Measurements from ENCODE around the gene ARL13B. TPM values are rescaled to one million over a fixed set of nuclear protein-coding genes. Genes with fewer than 3 reads are reported as not detected.

Gene ARL13B
- total and polyA plus RNA-seq, 2 of the 8 experiments (the other 6 are each of a cell fraction or from before 2014, with no cell fraction given) = 1.5 to 12.7 TPM

GRCh38 chr3:94024385-94024784 is 44.4 kb downstream of the ARL13B start:
- no peaks in the 10 kb centered on the region for H3K9me3 ChIP-seq (ENCODE audit: insufficient read depth in 2 of 2, low read depth in 1 of 2, low read length in 1 of 2)
- H2BK120ac ChIP-seq (replicated peaks; ENCODE audit: low read depth, low read length) = no peak overlapping the region
- no peak overlapping the region for H3K23ac ChIP-seq (ENCODE audit: insufficient read length)
- no peaks in the 10 kb centered on the region for H3K4me1 ChIP-seq (replicated peaks in 1 of 4; ENCODE audit: control insufficient read depth in 3 of 4, insufficient read depth in 4 of 4, low read length in 3 of 4)
- H4K8ac ChIP-seq (ENCODE audit: extremely low read depth, insufficient read depth, low read length) = no peak overlapping the region
- H2BK15ac ChIP-seq (ENCODE audit: low read length) = no peak overlapping the region
- no peak overlapping the region for H2AK5ac ChIP-seq (ENCODE audit: low read depth, low read length)
- DNase-seq (ENCODE audit: low read depth in 1 of 2, low spot score in 2 of 2) (no peak), FAIRE-seq (no peak)
- H3K79me1 ChIP-seq (ENCODE audit: low read depth, low read length) = no peaks in the 10 kb centered on the region
- H3K14ac ChIP-seq (ENCODE audit: insufficient read length) = no peak overlapping the region
- no peak overlapping the region for H2AFZ ChIP-seq (ENCODE audit: low read length)
- H4K5ac ChIP-seq (ENCODE audit: insufficient read length, low read depth, low read length) = no peak overlapping the region
- no peak overlapping the region for H3K9ac ChIP-seq (replicated peaks in 1 of 4; ENCODE audit: extremely low read depth in 1 of 4, low read depth in 3 of 4, low read length in 3 of 4)
- H3K4me3 ChIP-seq (ENCODE audit: extremely low read depth in 1 of 4, insufficient read depth in 2 of 4, low read depth in 3 of 4, low read length in 4 of 4) = no peak overlapping the region
- no peak overlapping the region for H3K4me2 ChIP-seq (ENCODE audit: insufficient read depth in 1 of 2, low read depth in 2 of 2, low read length in 2 of 2)
- ChIA-PET CTCF (ENCODE audit: partially characterized antibody) (interaction anchor here (1.7 kb wide), 1 partner anchor 13 kb away, joined by 5 read pairs; no protein-coding TSS in a partner anchor), POLR2A (ENCODE audit: partially characterized antibody) (no interaction called here)
- no peak overlapping the region for H3K18ac ChIP-seq (ENCODE audit: extremely low read depth, low read length)
- no peak overlapping the region for H4K91ac ChIP-seq (replicated peaks; ENCODE audit: insufficient read length, low read length)
- no peak overlapping the region for H3K27ac ChIP-seq (ENCODE audit: low read depth, low read length)
- peaks cover 0 to 2% of the 10 kb centered on the region in 2 experiments for H4K20me1 ChIP-seq (replicated peaks in 1 of 2; ENCODE audit: control insufficient read depth in 1 of 2, insufficient read depth in 2 of 2, low read length in 2 of 2)
- no peak overlapping the region for H3K56ac ChIP-seq (replicated peaks; ENCODE audit: insufficient read length, low read depth, low read length)
- H3K79me2 ChIP-seq (ENCODE audit: control insufficient read depth in 1 of 2, insufficient read depth in 2 of 2, low read length in 2 of 2) = no peaks in the 10 kb centered on the region
- 82% methylated on average over 3 of the region's 3 CpGs; no CpG with 5 or more reads in 1 of the 2 experiments for WGBS, 2 experiments (ENCODE audit: extremely low coverage in 1 of 2, insufficient coverage in 1 of 2, insufficient read length in 1 of 2, insufficient replicate concordance in 2 of 2, low coverage in 1 of 2, low lambda C conversion rate in 2 of 2, missing lambda C conversion rate in 1 of 2)
- no peak overlapping the region for H3K4ac ChIP-seq (replicated peaks; ENCODE audit: insufficient read length, low read depth, low read length)
- H3K36me3 ChIP-seq (ENCODE audit: control insufficient read depth in 2 of 4, insufficient read depth in 4 of 4, low read length in 3 of 4) = no peaks in the 10 kb centered on the region
- H2BK5ac ChIP-seq (ENCODE audit: low read depth, low read length) = no peak overlapping the region
- no peak overlapping the region for H2BK20ac ChIP-seq (ENCODE audit: low read length)
- H2BK12ac ChIP-seq (ENCODE audit: low read depth, low read length) = no peak overlapping the region
- no peaks in the 10 kb centered on the region for H3K23me2 ChIP-seq (ENCODE audit: low read depth, low read length)
- no peaks in the 10 kb centered on the region for H3K27me3 ChIP-seq (replicated peaks in 1 of 4; ENCODE audit: control insufficient read depth in 3 of 4, extremely low read depth in 1 of 4, insufficient read depth in 3 of 4, low read length in 3 of 4)
- TF ChIP-seq POU5F1 (IDR thresholded peaks at IDR 0.05; ENCODE audit: low read depth, low read length) (no peak), TAF7 (optimal IDR thresholded peaks at IDR 0.05; ENCODE audit: borderline replicate concordance, low read depth, low read length) (no peak), BCL11A (IDR thresholded peaks at IDR 0.05; ENCODE audit: low read depth in 2 of 2, low read length in 2 of 2) (no peak), KDM5A (IDR thresholded peaks at IDR 0.05; ENCODE audit: low read length) (no peak), KDM4A (IDR thresholded peaks at IDR 0.05; ENCODE audit: low read depth, low read length, severe bottlenecking) (no peak), SRF (IDR thresholded peaks at IDR 0.05; ENCODE audit: low read depth, low read length) (no peak)
